SK-N-MC (cell line): Measurements from ENCODE around the gene KIF2A.

Experiments used
- EZH2 ChIP-seq: fragments of 200-600 bp; sonication (generic); IDR thresholded peaks from one replicate; pipeline ENCODE4 v1.6.1; 2017; ENCODE audit warnings: antibody characterized with exemption
- FOXP2 ChIP-seq: optimal IDR thresholded peaks from 2 replicates; pipeline ENCODE3; 2011; ENCODE audit warnings: mild to moderate bottlenecking, moderate library complexity; ENCODE audit not compliant: insufficient read depth; ENCODE audit errors: extremely low read length, control extremely low read depth
- POLR2AphosphoS5 ChIP-seq: IDR thresholded peaks from 2 replicates; pipeline ENCODE4 v1.6.1; 2012; ENCODE audit warnings: mild to moderate bottlenecking, low read depth, low read length, borderline replicate concordance

DNA sequence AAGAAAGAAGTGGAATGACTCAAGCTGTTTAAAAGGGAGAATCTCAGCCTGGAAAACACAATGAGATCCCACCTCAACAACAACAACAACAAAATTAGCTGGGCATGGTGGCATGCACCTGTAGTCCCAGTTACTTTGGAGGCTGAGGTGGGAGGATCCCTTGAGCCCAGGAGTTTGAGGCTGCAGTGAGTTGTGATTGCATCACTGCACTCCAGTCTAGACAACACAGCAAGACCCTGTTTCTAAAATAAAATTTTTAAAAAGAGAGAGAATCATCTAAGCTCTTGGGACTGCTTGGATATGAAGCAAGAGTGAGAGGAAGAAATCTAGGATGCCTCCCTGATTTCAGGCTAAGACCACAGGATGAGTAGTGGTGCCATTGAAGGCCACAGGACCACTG is 47.4 kb upstream of the KIF2A start:
- no peak for TF ChIP-seq EZH2
- TF ChIP-seq POLR2AphosphoS5 = no peak
- no peak for TF ChIP-seq FOXP2
